Activated naive CD8-positive, alpha-beta T cell treated with anti-CD3 and anti-CD28 coated beads, Interleukin-2, amount 10 ng/mL, durations not matched to agents 7 days and 5 days (primary cell): ENCODE measurements around the gene MAPKAP1. TPM values are rescaled to one million over a fixed set of nuclear protein-coding genes. Genes with fewer than 3 reads are reported as not detected.
A peak's percentile ranks its signal among the peaks of the same experiment; 100 is the strongest.

ENCODE experiments used
- ATAC-seq: fragments of 150-1000 bp; cut with Tn5 transposase; one replicate; pipeline ENCODE4 v1.10.0; 2021; ENCODE audit warnings: low read depth, moderate library complexity
- POLR2A ChIA-PET: fragments of 350-600 bp; sonication (Branson Sonifier 250); formaldehyde crosslinking; loops from one replicate; lab custom pipeline; 2021; ENCODE audit warnings: antibody characterized with exemption; lab: Charles Lee
- DNase-seq: peaks from one replicate; pipeline ENCODE4 v3.0.0; 2021
- H3K27ac Mint-ChIP-seq: one replicate; pipeline ENCODE4 v1.8.0; 2022; ENCODE audit warnings: mild to moderate bottlenecking, mixed read lengths
- H3K27me3 Mint-ChIP-seq: one replicate; pipeline ENCODE4 v1.8.0; 2022; ENCODE audit warnings: mild to moderate bottlenecking, moderate library complexity, mixed read lengths
- H3K36me3 Mint-ChIP-seq: one replicate; pipeline ENCODE4 v1.8.0; 2021; ENCODE audit warnings: mild to moderate bottlenecking, mixed read lengths
- H3K4me1 Mint-ChIP-seq: one replicate; pipeline ENCODE4 v1.8.0; 2021; ENCODE audit warnings: mixed read lengths
- H3K4me3 Mint-ChIP-seq: one replicate; pipeline ENCODE4 v1.8.0; 2022; ENCODE audit warnings: mild to moderate bottlenecking, moderate library complexity, mixed read lengths
- H3K9me3 Mint-ChIP-seq: one replicate; pipeline ENCODE4 v1.8.0; 2021; ENCODE audit warnings: mixed read lengths
- total RNA-seq, 2 experiments: library from RNA; stranded (reverse); gene quantifications; one replicate each; pipeline ENCODE4 v1.2.3, GENCODE V29; 2021

The MAPKAP1 gene
- total RNA-seq, 2 experiments from 2014 or later: 48.2 to 51.5 TPM

DNA sequence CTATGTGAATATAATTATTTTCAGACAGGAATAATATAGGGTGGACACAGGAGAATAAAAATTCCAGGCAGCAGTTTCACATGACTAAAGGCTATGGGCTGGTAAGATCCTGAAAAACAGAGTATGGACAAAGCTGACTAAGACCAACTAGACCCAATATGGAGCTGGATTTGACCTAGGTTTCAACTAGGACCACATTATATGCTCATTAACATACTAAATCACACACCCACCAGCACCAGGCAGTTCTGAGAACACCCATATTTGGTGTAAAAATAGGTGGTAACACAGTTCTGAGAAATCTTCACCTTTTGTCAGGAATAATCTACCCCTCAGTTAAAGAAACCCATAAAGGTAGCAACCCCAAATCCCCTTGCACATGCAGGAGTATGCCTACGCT lies 64.7 kb downstream of the MAPKAP1 start:
- DNase-seq (no peak), ATAC-seq (peak; percentile 41)
- POLR2A ChIA-PET: no interaction called here
- peaks cover 5% of the 10 kb centered on the region for H3K36me3 Mint-ChIP-seq
- H3K4me1 Mint-ChIP-seq: peaks cover 24% of the 10 kb centered on the region
- H3K27ac Mint-ChIP-seq: no peak overlapping the region
- H3K4me3 Mint-ChIP-seq: no peak overlapping the region
- no peaks in the 10 kb centered on the region for H3K9me3 Mint-ChIP-seq
- H3K27me3 Mint-ChIP-seq: no peaks in the 10 kb centered on the region

GRCh38 chr9:125639057-125639456 lies 68.0 kb downstream of the MAPKAP1 start:
- no peak overlapping the region for H3K27ac Mint-ChIP-seq
- H3K4me1 Mint-ChIP-seq: peaks cover 27% of the 10 kb centered on the region
- H3K36me3 Mint-ChIP-seq: peaks cover 5% of the 10 kb centered on the region
- H3K27me3 Mint-ChIP-seq: no peaks in the 10 kb centered on the region
- no peak overlapping the region for H3K4me3 Mint-ChIP-seq
- ATAC-seq: no peak
- POLR2A ChIA-PET: no interaction called here
- no peak for DNase-seq
- H3K9me3 Mint-ChIP-seq: no peaks in the 10 kb centered on the region

DNA sequence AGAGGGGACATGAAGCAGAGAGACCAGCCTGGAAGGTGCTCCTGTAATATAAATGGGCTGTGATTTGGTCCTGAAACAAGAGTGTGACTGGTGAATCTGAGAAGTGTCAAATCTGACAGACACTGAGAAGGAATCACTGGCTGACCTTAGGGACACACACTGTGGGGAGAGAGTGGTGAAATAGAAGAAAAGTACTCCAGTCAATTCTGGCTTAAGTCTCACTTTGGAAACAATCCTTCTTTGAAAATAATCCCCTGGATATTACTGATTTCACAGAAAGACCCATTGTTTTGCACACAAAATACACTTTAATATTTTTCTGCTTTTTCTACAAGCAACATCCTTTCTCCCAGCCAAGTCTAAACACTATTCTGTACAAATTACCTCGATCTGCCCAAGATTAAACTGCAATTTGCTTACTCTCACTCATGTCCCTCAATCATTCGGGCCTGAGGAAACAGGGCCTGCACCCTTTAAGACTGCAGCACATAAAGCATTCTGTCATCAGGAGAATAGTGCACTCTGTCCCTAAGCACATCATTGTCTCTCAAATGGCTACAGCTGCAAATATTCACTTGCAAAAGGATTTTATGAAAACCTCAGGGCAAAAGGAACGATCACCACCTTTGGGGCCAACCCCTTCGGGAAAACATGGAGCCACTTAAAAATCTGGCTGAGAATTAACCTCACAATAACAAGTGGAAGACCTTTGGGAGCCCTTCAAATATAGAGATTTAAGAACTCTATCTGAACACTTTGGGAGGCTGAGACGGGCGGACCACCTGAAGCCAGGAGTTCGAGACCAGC lies 68.6 kb downstream of the MAPKAP1 start:
- peaks cover 5% of the 10 kb centered on the region for H3K36me3 Mint-ChIP-seq
- H3K27me3 Mint-ChIP-seq: no peaks in the 10 kb centered on the region
- H3K27ac Mint-ChIP-seq: no peak overlapping the region
- ATAC-seq (no peak), DNase-seq (no peak)
- no peak overlapping the region for H3K4me3 Mint-ChIP-seq
- H3K4me1 Mint-ChIP-seq: peaks cover 28% of the 10 kb centered on the region
- H3K9me3 Mint-ChIP-seq: no peaks in the 10 kb centered on the region
- POLR2A ChIA-PET: no interaction called here

- H3K4me1 Mint-ChIP-seq: peaks cover 32% of the 10 kb centered on the region
- H3K27ac Mint-ChIP-seq: no peak overlapping the region
- ATAC-seq (no peak), DNase-seq (no peak)
- H3K27me3 Mint-ChIP-seq: no peaks in the 10 kb centered on the region
- H3K9me3 Mint-ChIP-seq: no peaks in the 10 kb centered on the region
- peaks cover 5% of the 10 kb centered on the region for H3K36me3 Mint-ChIP-seq
- POLR2A ChIA-PET: no interaction called here
- no peak overlapping the region for H3K4me3 Mint-ChIP-seq
Observed at GRCh38 chr9:125637241-125637640, 69.8 kb downstream of the MAPKAP1 start.

- Mint-ChIP-seq H3K4me1 (peaks cover 39% of the 10 kb centered on the region), H3K4me3 (no peak overlapping the region), H3K36me3 (peaks cover 5% of the 10 kb centered on the region), H3K27ac (no peak overlapping the region), H3K27me3 (no peaks in the 10 kb centered on the region), H3K9me3 (no peaks in the 10 kb centered on the region)
- ATAC-seq (no peak), DNase-seq (no peak)
- POLR2A ChIA-PET: no interaction called here
Observed at GRCh38 chr9:125635888-125636287, 71.1 kb downstream of the MAPKAP1 start.

DNA sequence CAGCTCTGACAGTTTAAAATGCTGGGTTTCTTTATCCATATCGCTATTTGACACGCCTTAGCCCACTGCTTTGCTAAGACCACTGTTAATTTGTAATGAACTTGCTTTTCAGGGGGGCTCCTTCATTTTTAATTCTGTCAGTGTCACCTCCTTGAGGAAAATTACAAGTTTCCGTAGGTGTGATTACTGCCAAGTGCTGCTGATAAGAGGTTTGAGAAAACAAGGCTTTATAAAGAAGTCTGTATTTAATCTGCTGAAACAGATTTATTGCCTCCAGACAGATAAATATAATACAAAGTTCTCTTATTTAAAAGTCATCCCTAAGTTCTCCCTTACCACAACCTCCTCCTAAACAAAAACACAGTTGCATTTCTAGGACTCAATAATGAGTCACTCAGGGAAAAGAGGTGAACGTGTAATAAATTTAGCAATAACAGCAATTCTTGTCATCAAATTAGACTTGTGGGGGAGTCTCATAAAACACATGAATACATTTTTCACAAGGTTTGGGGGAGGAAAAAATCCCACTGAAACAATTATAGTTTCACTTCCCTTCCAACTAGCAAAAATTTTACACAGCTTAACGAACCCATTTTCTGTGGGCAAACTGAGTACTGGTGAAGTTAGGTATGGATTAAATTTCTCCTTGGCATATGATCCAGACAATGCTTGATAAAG lies 72.8 kb downstream of the MAPKAP1 start:
- POLR2A ChIA-PET: no interaction called here
- peaks cover 5% of the 10 kb centered on the region for H3K36me3 Mint-ChIP-seq
- ATAC-seq (no peak), DNase-seq (no peak)
- H3K4me3 Mint-ChIP-seq: no peak overlapping the region
- peaks cover 41% of the 10 kb centered on the region for H3K4me1 Mint-ChIP-seq
- no peaks in the 10 kb centered on the region for H3K9me3 Mint-ChIP-seq
- H3K27me3 Mint-ChIP-seq: no peaks in the 10 kb centered on the region
- no peak overlapping the region for H3K27ac Mint-ChIP-seq

DNA sequence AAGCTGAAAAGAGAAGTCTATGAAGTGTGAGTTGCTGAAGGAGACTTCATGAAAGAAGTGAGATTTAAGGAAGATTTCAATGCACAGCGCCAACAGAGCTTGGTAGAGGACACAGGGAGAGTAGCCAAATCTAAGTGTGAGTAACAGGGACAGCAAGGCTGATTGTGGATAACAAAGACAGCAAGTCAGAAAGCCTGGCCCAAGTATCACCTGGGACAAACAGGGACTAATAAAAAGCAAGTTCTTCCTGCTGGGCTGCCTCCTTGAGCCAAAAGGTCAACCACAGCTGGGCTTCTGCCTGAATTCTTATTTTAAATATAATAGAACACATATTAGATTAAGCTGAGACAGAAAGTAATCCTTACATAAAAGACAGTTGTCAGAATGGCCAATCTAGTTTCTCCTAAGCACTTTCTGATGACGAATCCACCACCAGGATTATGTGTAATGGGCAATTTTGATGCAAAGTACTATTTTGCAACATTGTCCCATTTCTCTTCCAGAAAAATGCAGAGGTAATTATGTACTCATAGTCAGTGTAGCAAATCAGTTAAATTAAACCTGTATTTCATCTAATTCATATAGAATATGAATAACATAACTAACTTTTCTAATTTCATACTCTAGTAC lies 73.8 kb downstream of the MAPKAP1 start:
- Mint-ChIP-seq H3K9me3 (no peaks in the 10 kb centered on the region), H3K4me1 (peaks cover 43% of the 10 kb centered on the region), H3K36me3 (peaks cover 5% of the 10 kb centered on the region), H3K4me3 (no peak overlapping the region), H3K27me3 (no peaks in the 10 kb centered on the region), H3K27ac (no peak overlapping the region)
- POLR2A ChIA-PET: interaction anchor here (0.7 to 1.4 kb wide), 3 partner anchors 15 to 115 kb away, joined by 3 to 4 read pairs (median 3); no protein-coding TSS in a partner anchor
- DNase-seq (no peak), ATAC-seq (no peak)

DNA sequence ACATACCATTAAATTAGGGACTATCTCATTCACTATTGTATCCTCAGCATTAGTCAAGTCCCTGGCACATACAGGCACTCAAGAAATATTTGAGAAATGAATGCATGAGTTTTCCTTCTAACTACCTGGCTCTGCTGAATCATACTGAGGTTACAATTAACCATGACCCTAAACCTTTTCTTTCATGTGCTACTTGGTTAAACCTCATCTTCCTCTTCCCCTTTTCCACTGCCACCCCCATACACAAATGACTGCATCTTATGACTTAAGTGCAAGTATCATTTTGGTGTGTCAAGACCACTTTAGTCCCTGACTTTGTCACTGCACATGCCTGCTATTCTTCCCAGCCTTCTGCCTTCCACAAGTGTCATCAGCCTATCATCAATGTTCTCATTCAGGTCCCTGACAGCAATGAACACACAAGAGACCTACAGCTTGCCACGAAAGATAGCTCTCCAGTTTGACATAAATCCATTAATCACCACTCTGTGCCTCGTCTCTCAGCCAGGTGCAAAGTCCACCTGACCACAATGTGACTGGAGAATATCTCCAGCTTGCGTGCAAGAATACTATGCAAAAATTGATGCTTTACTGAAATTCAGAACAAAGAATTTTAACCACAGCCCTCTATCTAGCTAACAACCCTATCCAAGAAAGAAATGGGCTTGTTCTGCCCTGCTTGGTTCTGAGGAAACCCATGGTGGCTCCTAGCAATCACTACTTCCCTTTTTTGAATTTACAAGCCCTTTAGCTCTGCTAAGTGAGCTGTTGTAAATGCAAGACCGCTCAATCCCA lies 74.5 kb downstream of the MAPKAP1 start:
- DNase-seq (no peak), ATAC-seq (peak; percentile 72)
- H3K4me1 Mint-ChIP-seq: peaks cover 43% of the 10 kb centered on the region
- POLR2A ChIA-PET: interaction anchor here (0.7 to 1.4 kb wide), 3 partner anchors 15 to 116 kb away, joined by 3 to 4 read pairs (median 3); no protein-coding TSS in a partner anchor
- no peaks in the 10 kb centered on the region for H3K9me3 Mint-ChIP-seq
- H3K27ac Mint-ChIP-seq: peak overlapping the region; percentile 3
- H3K27me3 Mint-ChIP-seq: no peaks in the 10 kb centered on the region
- H3K36me3 Mint-ChIP-seq: no peaks in the 10 kb centered on the region
- peak overlapping the region; percentile 55 for H3K4me3 Mint-ChIP-seq

- ATAC-seq: peak; percentile 25
- H3K36me3 Mint-ChIP-seq: no peaks in the 10 kb centered on the region
- H3K4me3 Mint-ChIP-seq: peak overlapping the region; percentile 0
- H3K27ac Mint-ChIP-seq: peak overlapping the region; percentile 17
- H3K4me1 Mint-ChIP-seq: peaks cover 43% of the 10 kb centered on the region
- H3K9me3 Mint-ChIP-seq: no peaks in the 10 kb centered on the region
- no peak for DNase-seq
- H3K27me3 Mint-ChIP-seq: no peaks in the 10 kb centered on the region
- POLR2A ChIA-PET: no interaction called here
Observed at GRCh38 chr9:125631391-125632085, 75.5 kb downstream of the MAPKAP1 start.

DNA sequence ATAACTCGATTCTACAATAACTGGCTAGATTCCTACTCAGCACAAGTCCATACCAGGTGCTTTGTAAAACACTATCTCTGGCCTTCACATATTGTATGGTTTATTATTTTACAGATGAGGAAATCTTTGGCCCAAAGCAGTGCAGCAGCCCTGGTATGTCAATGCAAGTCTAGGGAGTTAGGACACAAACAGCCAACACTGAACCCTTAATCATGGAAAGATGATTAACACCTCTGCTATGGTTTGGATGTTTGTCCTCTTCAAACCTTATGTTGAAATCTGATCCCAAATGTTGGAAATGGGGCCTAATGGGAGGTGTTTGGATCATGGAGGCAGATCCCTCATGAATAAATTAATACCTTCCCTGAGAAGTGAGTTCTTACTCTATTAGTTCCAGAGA lies 76.6 kb downstream of the MAPKAP1 start:
- Mint-ChIP-seq H3K27me3 (no peaks in the 10 kb centered on the region), H3K27ac (no peak overlapping the region), H3K9me3 (no peaks in the 10 kb centered on the region), H3K4me1 (peaks cover 36% of the 10 kb centered on the region), H3K4me3 (no peak overlapping the region), H3K36me3 (no peaks in the 10 kb centered on the region)
- POLR2A ChIA-PET: no interaction called here
- ATAC-seq: no peak
- no peak for DNase-seq

DNA sequence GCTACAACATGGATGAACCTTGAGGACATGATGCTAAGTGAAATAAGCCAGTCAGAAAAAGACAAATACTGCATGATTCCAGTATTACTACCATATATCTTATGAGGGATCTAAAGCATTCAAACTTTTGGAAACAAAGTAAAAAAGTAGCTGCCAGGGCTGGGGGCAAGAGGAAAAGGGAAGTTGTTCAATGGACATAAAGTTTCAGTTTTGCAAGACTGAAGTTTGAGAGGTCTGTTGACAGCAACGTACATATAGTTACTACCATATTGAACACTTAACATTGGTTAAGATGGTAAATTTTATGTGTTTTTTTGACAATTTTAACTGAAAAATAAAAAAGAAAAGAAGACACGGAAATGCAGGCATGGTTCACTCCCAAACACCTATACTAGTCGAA lies 77.6 kb downstream of the MAPKAP1 start:
- POLR2A ChIA-PET: no interaction called here
- no peak overlapping the region for H3K4me3 Mint-ChIP-seq
- H3K27ac Mint-ChIP-seq: no peak overlapping the region
- no peaks in the 10 kb centered on the region for H3K9me3 Mint-ChIP-seq
- H3K4me1 Mint-ChIP-seq: peaks cover 27% of the 10 kb centered on the region
- no peak for DNase-seq
- H3K36me3 Mint-ChIP-seq: no peaks in the 10 kb centered on the region
- no peak for ATAC-seq
- H3K27me3 Mint-ChIP-seq: no peaks in the 10 kb centered on the region

- Mint-ChIP-seq H3K36me3 (peaks cover 2% of the 10 kb centered on the region), H3K4me1 (peaks cover 7% of the 10 kb centered on the region), H3K27me3 (no peaks in the 10 kb centered on the region), H3K27ac (no peak overlapping the region), H3K4me3 (no peak overlapping the region), H3K9me3 (no peaks in the 10 kb centered on the region)
- POLR2A ChIA-PET: no interaction called here
- DNase-seq: no peak
- no peak for ATAC-seq
Observed at GRCh38 chr9:125626187-125626586, 80.8 kb downstream of the MAPKAP1 start.
